Astrocyte of the spinal cord (primary cell): ENCODE measurements around the gene WDR45.

Experiments
- DNase-seq: peaks from one replicate; pipeline ENCODE4 v3.0.0; 2011; ENCODE audit warnings: low read depth, low spot score
- H3K4me3 ChIP-seq: 2 replicates; pipeline ENCODE4 v1.5.1; 2011; ENCODE audit warnings: low read depth, mild to moderate bottlenecking, low read length, moderate library complexity
- CTCF ChIP-seq: IDR thresholded peaks from 2 replicates; pipeline ENCODE4 v1.5.1; 2012; ENCODE audit warnings: low read depth, mild to moderate bottlenecking, low read length, inconsistent platforms
- in situ Hi-C: cut with HindIII; loops from 2 replicates; pipeline ENCODE4 v1.10.0; 2017; ENCODE audit warnings: low sequenced_read_pairs

Gene WDR45

DNA sequence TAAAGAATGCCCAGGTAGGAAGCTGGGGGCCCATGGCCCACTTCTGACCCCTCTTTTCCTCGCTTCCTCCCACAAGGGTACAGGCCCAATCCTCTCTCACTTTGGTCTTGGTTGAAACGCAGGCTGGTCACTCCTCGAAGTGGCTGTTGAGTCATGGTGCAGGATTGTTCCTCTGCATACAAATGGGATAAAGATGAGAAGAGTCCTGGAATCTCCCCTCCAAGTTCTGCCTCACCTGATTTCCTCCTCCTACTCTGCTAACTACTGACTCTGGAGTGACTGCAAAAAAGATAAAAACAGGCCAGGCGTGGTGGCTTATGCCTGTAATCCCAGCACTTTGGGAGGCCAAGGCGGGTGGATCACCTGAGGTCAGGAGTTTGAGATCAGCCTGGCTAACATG is 1.7 kb downstream of the WDR45 start:
- in situ Hi-C loops = no loop called here
- no peak for TF ChIP-seq CTCF
- DNase-seq = no peak
- no peak overlapping the region for H3K4me3 ChIP-seq

DNA sequence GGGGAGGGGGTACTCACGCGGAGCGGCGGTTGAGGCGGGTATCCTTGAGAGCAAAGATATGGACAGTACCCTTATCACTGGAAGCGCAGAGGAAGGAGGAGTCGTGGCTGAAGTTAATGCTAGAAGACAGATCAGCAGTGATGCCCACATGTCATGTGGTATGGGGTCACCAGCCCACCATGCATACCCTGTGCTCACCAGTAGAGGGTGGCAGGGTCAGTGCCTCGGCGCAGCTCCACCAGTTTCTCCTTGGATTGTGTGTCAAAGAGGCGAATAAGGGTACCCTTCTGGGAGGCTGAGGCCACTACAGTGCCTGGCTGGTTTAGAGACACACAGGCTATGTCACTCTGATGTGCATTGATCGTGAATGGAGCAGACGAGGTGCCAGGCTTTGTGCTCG is 4.3 kb downstream of the WDR45 start:
- in situ Hi-C loops = no loop called here
- TF ChIP-seq CTCF = no peak
- no peak overlapping the region for H3K4me3 ChIP-seq
- DNase-seq = no peak

- DNase-seq = peak; percentile 91
- in situ Hi-C loops = no loop called here
- TF ChIP-seq CTCF = no peak
- peak within 1 kb of the TSS; percentile 74 for H3K4me3 ChIP-seq
Observed at GRCh38 chrX:49073601-49074575, 5.8 kb downstream of the WDR45 start, which contains the start of gene PRAF2. Gene PRAF2 (minus strand): TSS chrX:49074002. CDS start chrX:49073987, 15 bp downstream.

- in situ Hi-C loops = no loop called here
- H3K4me3 ChIP-seq = peak overlapping the region; percentile 74
- no peak for DNase-seq
- no peak for TF ChIP-seq CTCF
Observed at GRCh38 chrX:49072712-49073095, 7.0 kb downstream of the WDR45 start.

- peak; percentile 77 for DNase-seq
- peak overlapping the region; percentile 74 for H3K4me3 ChIP-seq
- in situ Hi-C loops = no loop called here
- TF ChIP-seq CTCF = no peak
Observed at GRCh38 chrX:49071877-49072711, 7.6 kb downstream of the WDR45 start.

GRCh38 chrX:49070988-49071387 is 8.7 kb downstream of the WDR45 start:
- no peak for TF ChIP-seq CTCF
- no peak for DNase-seq
- in situ Hi-C loops = no loop called here
- H3K4me3 ChIP-seq = no peak overlapping the region
